AML-193 (cell line): ENCODE data around the gene HEXB.
"Not testable (repeated sequence)": the region's sequence is repeated elsewhere in the genome, so short reads cannot be mapped to it uniquely, and the experiment has no call there.

Experiments
- DNase-seq, 2 experiments: peaks; one replicate each; lab custom pipeline; 2025; lab: John Stamatoyannopoulos, UW

The HEXB gene

DNA sequence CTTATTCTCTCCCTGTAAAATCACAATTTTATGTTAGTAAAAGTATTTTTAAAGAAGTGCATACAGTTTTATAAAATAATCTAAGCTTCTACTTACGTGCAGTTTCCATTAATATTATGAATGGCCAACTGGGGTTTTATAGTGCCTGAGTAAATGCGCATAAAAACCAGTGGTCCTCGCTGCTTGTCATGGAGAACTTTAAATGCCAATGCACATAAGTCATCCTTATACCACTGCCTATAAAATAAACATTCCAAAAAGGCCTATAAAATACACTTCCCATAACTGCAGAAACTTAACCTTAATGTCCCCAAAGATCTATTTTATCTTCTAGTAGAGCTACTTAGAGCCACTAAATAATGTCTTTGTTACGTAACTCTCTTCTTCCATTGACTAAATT, 53.4 kb downstream of the HEXB start:
- DNase-seq, result no peak

DNA sequence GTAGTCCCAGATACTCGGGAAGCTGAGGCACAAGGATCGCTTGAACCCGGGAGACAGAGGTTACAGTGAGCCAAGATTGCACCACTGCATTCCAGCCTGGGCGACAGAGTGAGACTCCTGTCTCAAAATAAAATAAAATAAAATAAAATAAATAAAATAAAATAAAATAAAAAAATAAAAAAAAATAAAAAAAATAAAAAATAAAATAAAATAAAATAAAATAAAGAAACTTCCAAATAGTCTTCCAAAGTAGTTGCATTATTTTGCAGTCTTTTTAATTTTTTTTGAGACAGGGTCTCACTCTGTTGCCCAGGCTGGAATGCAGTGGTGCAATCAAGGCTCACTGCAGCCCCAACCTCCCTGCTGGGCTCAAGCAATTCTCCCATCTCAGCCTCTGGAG, 63.7 kb downstream of the HEXB start:
- not testable (repeated sequence) for DNase-seq

DNA sequence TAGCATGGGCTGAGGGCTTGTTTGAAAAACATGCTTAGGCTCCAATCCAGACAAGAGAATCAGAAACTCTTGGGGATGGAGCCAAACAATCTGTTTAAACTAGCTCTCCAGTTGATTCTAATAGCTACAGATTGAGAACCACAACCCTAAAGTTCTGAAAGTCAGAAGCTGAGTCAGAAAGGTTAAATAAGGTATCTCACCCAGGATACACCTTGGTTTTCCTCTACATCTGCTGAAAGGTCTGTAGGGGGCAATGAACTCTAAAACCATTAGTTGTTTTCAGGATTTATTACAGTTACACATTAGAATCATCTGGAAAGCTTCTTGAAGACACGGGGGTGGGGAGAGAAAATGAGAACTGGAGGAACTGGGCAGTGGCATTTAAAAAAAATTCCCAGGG, 76.2 kb downstream of the HEXB start:
- no peak for DNase-seq

DNA sequence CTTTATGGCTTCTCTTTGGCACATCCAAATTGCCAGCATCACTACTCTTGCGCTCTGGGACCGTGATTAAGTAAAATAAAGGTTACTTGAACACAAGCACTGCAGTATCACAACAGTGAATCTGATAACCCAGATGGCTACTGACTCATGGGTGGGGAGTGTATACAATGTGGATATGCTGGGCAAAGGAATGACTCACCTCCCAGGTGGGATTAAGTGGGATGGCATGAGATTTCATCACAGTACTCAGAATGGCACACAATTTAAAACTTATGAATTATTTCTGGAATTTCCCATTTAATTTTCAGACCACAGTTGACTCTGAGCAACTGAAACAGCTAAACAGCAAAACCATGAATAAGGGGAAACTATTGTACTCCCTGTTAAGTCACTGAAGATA, 77.6 kb downstream of the HEXB start:
- no peak for DNase-seq

DNA sequence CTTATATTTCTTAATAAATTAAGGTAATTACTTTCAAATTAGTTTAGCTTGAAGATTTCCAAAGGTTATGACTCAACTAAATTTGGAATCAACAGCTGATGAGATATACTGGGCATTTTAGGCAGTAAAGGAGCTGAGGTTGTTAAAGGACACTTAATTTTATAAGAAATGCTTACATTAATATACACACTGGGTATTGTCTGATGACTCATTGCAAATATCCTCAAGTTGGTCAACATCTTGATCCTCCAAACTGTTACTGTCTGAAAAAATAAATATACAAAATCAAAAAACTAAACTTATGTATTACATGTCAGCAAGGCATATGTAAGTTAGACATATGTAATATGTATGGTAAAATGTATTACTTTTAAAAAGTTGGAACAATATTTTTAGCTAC, 78.5 kb downstream of the HEXB start:
- no peak for DNase-seq

DNA sequence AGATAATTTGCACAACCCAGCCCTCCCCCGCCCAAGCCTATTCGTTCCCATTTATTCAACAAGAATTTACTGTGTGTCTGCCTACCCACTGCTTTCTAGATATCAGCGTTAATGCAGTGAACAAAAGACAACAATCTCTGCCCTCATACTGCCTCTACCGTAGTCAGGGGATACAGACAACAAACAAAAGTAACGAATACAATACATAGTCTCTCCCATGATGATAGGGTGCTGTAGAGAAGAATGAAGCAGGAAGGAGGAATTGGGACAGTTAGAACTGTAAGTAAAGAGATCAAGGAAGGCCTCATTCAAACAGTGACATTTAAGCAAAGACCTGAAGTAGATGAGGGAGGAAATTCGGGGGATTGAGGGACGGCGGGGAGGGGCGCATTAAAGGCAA, 80.2 kb downstream of the HEXB start:
- no peak for DNase-seq

DNA sequence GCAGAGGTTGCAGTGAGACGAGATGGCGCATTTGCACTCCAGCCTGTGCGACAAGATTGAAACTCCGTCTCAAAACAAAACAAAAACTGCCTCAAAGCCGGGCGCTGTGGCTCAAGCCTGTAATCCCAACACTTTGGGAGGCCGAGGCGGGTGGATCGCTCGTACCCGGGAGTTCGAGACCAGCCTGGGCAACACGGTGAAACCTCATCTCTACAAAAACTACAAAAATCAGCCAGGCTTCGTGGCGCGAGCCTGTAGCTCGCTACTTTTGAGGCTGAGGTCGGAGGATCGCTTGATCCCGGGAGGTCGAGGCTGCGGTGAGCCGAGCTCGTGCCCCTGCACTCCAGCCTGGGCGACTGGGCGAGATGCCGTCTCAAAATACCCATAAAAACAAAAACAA, 80.9 kb downstream of the HEXB start:
- DNase-seq, result no peak

DNA sequence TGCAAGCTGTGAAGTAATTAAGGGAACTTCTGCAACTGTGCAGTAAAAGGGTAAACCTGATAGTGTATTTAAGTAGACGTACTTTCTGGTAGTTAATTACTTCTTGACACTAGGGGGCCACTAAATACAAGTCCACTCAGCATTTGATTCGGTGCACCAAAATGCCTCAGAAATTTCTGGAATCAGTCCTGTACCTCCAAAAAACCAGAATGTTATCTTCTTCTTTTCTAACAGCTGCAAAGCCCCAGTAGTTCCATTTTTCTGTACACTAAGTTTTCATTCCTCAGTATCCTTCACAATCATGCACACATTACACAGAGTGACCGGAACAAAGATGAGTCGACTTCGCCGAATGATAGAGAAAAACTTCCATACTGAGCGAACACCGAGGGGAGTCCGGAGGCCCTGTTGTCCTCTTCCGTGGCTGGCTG, 81.4 kb downstream of the HEXB start:
- peak; percentile 71 to 74 for DNase-seq

DNA sequence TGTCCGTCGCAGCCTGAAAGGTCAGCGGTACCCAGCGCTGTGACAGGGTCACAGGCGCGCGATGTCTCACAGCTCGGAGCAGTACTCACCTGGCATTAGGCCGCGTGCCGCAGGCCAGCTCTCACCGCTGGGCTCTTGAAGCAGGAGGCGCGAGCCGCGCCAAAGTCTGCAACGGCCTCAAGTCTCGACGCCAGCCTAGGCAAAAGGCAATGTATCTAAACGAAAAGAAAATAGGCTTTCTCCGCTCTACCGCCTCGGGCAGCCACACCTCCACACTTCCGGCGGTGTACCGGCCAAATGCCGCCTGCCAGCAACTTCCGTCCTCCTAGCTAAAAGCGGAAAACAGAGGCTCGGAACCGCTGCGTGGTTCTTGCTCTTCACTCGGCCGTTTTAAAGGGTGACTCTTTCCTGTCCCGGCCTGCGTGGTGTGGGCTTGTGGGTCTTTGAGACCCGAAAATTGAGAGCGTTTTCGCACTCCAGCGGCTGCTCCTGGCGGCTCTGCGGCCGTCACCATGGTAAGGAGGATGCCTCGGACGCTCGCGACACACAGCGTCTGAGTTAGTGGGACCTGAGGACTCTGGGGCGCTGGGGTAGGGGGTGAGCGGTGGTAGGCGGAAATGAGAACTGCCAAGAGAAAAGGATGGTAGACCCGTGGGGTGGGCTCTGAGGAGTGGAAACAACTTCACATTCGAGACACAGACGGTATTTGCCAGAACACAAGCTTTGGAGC, 82.0 kb downstream of the HEXB start, which contains the start of the genes GFM2 and NSA2:
GFM2 (minus strand) TSS at position 269 of the 730 bp plus-strand sequence. CDS start 3,375 bp downstream, outside the sequence.
NSA2 (plus strand) TSS at position 401 of the 730 bp plus-strand sequence; CDS start at position 513, 112 bp downstream.
- peak; percentile 87 to 92 for DNase-seq

DNA sequence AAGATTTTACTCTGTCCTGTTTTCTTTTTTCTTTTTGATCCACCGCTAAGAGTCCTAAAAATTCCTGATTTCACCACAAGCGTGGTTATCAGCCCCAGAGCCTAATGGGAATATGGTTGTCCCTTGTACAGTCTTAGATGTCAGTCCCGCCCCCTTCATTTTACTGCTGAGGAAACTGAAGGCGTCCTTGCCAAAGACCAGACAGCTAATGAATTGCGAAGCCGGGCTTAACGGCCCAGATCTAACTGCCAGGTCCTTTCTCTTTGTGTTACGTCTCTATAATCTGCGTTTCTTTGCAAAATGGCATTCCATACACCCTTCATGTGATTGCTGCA, 82.5 kb downstream of the HEXB start:
- peak; percentile 19 to 28 for DNase-seq
